Measurements from ENCODE around the gene KRTAP10-10.
"Not testable (repeated sequence)": the region's sequence is repeated elsewhere in the genome, so short reads cannot be mapped to it uniquely, and the experiment has no call there.

Gene KRTAP10-10

DNA sequence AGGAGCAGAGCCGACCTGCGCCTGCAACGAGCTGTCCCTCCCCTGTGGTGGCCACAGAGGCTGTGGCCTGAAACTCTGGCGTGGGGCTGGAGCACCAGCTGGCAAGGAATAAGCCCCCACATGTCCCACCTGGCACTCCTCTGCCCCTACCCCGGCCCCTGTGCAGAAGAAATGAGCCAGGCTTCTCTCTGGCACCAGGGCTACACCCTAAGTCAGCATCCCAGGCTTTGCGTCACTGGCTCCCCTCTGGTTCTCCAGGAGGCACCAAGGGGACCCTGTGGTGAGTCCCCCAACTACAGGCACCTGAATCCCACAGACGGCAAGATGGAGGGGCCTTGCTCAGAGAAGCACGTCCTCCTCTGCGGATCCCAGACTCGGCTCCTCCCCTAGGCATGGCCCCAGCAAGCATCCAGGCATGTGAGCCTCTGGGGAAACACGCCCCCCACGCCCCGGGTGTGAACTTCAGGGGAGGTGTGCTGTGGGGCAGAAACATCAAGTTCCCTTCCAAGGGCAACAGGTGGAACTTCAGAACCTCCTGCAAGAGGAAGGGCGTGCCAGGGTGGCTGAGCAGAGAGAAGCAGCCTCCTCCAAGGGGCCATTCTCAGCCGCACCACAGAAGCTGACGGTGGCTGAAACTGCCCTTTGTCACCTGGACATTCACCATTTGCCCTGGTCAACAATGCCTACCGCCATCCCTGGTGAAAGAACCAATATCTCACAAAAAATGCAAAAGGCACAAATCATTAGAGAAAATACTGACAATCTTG is 33.9 kb upstream of the KRTAP10-10 start:
- DNase-seq (ENCODE audit: low read depth, low spot score): no peak
- TF ChIP-seq, protein P1, sequence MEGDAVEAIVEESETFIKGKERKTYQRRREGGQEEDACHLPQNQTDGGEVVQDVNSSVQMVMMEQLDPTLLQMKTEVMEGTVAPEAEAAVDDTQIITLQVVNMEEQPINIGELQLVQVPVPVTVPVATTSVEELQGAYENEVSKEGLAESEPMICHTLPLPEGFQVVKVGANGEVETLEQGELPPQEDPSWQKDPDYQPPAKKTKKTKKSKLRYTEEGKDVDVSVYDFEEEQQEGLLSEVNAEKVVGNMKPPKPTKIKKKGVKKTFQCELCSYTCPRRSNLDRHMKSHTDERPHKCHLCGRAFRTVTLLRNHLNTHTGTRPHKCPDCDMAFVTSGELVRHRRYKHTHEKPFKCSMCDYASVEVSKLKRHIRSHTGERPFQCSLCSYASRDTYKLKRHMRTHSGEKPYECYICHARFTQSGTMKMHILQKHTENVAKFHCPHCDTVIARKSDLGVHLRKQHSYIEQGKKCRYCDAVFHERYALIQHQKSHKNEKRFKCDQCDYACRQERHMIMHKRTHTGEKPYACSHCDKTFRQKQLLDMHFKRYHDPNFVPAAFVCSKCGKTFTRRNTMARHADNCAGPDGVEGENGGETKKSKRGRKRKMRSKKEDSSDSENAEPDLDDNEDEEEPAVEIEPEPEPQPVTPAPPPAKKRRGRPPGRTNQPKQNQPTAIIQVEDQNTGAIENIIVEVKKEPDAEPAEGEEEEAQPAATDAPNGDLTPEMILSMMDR (IDR thresholded peaks at IDR 0.05; ENCODE audit: insufficient read depth, low read length, missing control alignments): no peak
- ChIA-PET POLR2A (no interaction called here), CTCF (no interaction called here)
- no peak overlapping the region for H3K4me3 ChIP-seq (ENCODE audit: low read depth, low read length)

DNA sequence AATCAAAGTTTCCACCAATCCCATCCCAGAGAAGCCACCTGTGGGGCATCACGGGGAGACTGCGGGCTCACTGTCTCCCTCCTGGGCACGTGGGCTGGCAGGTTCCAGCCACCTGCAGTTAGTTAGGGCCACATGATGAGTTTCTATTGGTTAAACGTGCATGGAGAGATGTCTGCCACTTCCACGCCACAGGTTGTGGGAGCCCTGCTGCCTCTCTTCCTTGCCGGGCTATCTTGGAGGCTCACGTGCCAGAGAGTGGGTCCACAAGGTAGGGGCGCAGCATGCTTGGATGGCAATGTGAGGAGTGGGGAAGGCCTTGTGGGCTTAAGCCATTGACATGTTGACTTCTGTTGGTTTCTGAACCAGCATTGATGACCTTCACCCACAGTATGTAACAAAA is 33.2 kb upstream of the KRTAP10-10 start:
- CTCF ChIA-PET: no interaction called here
- TF ChIP-seq, protein P1 (IDR thresholded peaks at IDR 0.05; ENCODE audit: insufficient read depth, low read length, missing control alignments): no peak
- DNase-seq (ENCODE audit: low read depth, low spot score): no peak
- no peak overlapping the region for H3K4me3 ChIP-seq (ENCODE audit: low read depth, low read length)
- POLR2A ChIA-PET: no interaction called here

DNA sequence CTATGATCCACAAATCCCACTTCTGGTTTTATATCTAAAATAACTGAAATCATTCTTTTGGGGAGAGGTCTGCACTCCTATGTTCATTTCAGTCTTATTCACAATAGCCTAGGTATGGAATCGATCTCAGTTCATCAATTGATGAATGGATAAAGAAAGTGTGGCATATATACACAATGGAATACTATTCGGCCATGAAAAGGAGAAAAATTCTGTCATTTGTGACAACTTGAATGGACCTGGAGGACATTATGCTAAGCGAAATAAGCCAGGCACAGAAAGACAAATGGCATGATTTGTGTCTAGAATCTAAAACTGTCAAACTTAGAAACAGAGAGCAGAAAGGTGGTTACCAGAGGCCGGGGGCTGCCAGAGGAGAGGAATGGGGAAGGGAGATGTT is 30.7 kb upstream of the KRTAP10-10 start:
- TF ChIP-seq, protein P1 (IDR thresholded peaks at IDR 0.05; ENCODE audit: insufficient read depth, low read length, missing control alignments): no peak
- H3K4me3 ChIP-seq (ENCODE audit: low read depth, low read length): no peak overlapping the region
- ChIA-PET CTCF (no interaction called here), POLR2A (no interaction called here)
- DNase-seq (ENCODE audit: low read depth, low spot score): no peak

DNA sequence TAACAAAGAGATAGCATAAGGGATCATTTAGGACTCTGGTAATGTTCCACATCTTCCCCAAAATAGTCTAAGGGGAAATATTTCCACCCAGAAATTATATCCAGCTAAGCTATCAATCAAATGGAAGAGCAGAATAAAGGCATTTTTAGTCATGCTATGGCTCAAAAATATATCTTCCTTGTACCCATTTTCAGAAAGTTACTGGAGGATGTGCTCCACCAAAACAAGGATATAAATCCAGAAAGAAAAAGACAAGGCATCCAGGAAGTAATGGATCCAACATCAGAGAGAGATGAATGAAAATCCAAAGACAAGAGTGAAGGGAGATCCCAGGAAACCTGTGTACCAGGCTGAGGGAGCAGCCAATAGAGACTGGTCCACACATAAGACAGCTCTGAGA is 28.0 kb upstream of the KRTAP10-10 start:
- DNase-seq (ENCODE audit: low read depth, low spot score): no peak
- POLR2A ChIA-PET: no interaction called here
- CTCF ChIA-PET: no interaction called here
- no peak overlapping the region for H3K4me3 ChIP-seq (ENCODE audit: low read depth, low read length)
- TF ChIP-seq, protein P1 (IDR thresholded peaks at IDR 0.05; ENCODE audit: insufficient read depth, low read length, missing control alignments): no peak

DNA sequence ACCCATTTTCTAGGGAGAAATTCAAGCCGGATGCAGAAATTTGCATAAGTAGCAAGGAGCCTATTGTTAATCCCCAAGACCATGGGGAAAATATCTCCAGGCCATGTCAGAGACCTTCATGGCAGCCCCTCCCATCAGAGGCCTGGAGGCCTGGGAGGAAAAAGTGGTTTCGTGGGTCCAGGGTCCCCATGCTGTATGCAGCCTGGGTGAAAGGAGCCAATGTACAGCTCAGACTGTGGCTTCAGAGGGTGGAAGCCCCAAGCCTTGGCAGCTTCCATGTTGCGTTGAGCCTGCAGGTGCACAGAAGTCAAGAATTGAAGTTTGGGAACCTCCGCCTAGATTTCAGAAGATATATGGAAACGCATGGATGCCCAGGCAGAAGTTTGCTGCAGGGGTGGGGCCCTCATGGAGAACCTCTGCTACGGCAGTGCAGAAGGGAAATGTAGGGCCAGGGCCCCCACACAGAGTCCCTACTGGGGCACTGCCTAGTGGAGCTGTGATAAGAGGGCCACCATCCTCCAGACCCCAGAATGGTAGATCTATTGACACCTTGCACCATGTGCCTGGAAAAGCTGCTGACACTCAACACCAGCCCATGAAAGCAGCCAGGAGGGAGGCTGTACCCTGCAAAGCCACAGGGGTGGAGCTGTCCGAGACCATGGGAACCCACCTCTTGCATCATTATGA is 26.9 kb upstream of the KRTAP10-10 start:
- DNase-seq (ENCODE audit: low read depth, low spot score); CTCF ChIA-PET; H3K4me3 ChIP-seq (ENCODE audit: low read depth, low read length); POLR2A ChIA-PET: not testable (repeated sequence)

GRCh38 chr21:44611551-44611950 is 25.6 kb upstream of the KRTAP10-10 start:
- DNase-seq (ENCODE audit: low read depth, low spot score): no peak
- ChIA-PET POLR2A (no interaction called here), CTCF (no interaction called here)
- H3K4me3 ChIP-seq (ENCODE audit: low read depth, low read length): no peak overlapping the region
- TF ChIP-seq, protein P1 (IDR thresholded peaks at IDR 0.05; ENCODE audit: insufficient read depth, low read length, missing control alignments): no peak
